ENCODE measurements around the gene PCNX1.

DNA sequence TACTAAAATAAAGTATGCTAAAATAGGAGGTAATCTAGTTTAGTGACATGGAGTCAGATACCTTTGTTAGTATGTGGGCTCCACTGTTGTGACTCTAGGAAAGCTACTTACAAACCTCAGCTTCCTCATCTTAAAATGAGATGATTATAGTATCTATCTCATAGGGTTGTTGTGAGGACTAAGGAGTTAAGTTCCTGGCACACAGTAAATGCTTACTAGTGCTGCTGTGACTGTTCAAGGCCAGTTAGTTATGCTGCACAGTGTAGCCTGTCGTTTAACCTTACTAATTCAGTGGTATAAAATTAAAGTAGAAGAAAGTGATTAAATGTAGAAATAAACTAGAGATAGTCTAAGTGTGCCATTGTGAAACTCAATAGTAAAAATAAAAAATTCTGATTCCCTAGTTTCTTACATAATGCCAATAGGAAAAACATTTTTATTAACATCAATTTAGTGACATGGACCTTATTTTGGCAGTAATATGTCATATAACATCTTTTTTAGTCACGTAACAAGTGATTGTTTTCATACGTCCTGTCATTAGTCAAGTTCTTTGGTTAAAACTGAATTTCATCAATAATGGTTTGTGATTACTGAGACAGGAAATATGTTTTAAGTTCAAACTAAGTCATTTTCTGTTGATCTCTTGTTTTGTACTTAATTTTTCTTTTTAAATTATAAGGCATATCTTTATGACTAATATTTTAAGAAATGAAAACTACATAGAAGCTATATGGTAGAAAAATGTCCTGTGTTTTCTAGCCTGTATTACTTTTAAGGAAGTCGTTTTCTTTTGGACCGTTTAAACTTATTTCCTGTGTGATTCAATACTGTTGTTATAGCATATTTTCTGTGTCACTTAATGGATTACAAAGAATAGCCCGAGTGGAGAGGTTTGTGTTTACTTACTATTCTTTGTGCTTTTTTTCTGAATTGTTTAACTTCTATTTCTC is 74.0 kb downstream of the PCNX1 start:
- TF ChIP-seq, protein P1, sequence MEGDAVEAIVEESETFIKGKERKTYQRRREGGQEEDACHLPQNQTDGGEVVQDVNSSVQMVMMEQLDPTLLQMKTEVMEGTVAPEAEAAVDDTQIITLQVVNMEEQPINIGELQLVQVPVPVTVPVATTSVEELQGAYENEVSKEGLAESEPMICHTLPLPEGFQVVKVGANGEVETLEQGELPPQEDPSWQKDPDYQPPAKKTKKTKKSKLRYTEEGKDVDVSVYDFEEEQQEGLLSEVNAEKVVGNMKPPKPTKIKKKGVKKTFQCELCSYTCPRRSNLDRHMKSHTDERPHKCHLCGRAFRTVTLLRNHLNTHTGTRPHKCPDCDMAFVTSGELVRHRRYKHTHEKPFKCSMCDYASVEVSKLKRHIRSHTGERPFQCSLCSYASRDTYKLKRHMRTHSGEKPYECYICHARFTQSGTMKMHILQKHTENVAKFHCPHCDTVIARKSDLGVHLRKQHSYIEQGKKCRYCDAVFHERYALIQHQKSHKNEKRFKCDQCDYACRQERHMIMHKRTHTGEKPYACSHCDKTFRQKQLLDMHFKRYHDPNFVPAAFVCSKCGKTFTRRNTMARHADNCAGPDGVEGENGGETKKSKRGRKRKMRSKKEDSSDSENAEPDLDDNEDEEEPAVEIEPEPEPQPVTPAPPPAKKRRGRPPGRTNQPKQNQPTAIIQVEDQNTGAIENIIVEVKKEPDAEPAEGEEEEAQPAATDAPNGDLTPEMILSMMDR (IDR thresholded peaks at IDR 0.05; ENCODE audit: low read depth, low read length, poor library complexity, severe bottlenecking): no peak
- no peak for TF ChIP-seq EZH2phosphoT487 (IDR thresholded peaks at IDR 0.05; ENCODE audit: borderline replicate concordance, low read length)

All from DOHH2 (cell line).